ENCODE measurements around the gene APC.

Gene APC

GRCh38 chr5:112694853-112695709 lies 42.6 kb upstream of the APC start:
- H3K27ac ChIP-seq: no peak overlapping the region
- TF ChIP-seq CTCF (conservative IDR thresholded peaks at IDR 0.05) (no peak), ZFX (IDR thresholded peaks at IDR 0.05) (no peak)

GRCh38 chr5:112696786-112697185 lies 40.9 kb upstream of the APC start:
- H3K27ac ChIP-seq: no peak overlapping the region
- no peak for TF ChIP-seq CTCF (conservative IDR thresholded peaks at IDR 0.05)
- no peak for TF ChIP-seq ZFX (IDR thresholded peaks at IDR 0.05)

- TF ChIP-seq CTCF (conservative IDR thresholded peaks at IDR 0.05) (no peak), ZFX (IDR thresholded peaks at IDR 0.05) (no peak)
- no peak overlapping the region for H3K27ac ChIP-seq
These were observed 40.4 kb upstream of the APC start for GRCh38 chr5:112697322-112697721.

- no peak overlapping the region for H3K27ac ChIP-seq
- TF ChIP-seq CTCF (conservative IDR thresholded peaks at IDR 0.05): no peak
- no peak for TF ChIP-seq ZFX (IDR thresholded peaks at IDR 0.05)
These were observed 39.9 kb upstream of the APC start for GRCh38 chr5:112697833-112698232.

- no peak overlapping the region for H3K27ac ChIP-seq
- TF ChIP-seq ZFX (IDR thresholded peaks at IDR 0.05): no peak
- no peak for TF ChIP-seq CTCF (conservative IDR thresholded peaks at IDR 0.05)
These were observed 33.5 kb upstream of the APC start for GRCh38 chr5:112703866-112704820.

GRCh38 chr5:112706446-112707016 lies 31.2 kb upstream of the APC start:
- H3K27ac ChIP-seq: no peak overlapping the region
- TF ChIP-seq CTCF (conservative IDR thresholded peaks at IDR 0.05) (no peak), ZFX (IDR thresholded peaks at IDR 0.05) (no peak)
